ENCODE results near the gene COLQ. TPM values are rescaled to one million over a fixed set of nuclear protein-coding genes. Genes with fewer than 3 reads are reported as not detected.

The COLQ gene
- 0.25 to 0.53 TPM (median 0.29 TPM) in 5 replicates for total RNA-seq (2022; extraction: Qiagen RNA extraction)

GRCh38 chr3:15521573-15521965 lies at the start of gene COLQ:
TSS of gene COLQ (minus strand) at chr3:15521706. CDS start at chr3:15521625, 81 bp downstream.

DNA sequence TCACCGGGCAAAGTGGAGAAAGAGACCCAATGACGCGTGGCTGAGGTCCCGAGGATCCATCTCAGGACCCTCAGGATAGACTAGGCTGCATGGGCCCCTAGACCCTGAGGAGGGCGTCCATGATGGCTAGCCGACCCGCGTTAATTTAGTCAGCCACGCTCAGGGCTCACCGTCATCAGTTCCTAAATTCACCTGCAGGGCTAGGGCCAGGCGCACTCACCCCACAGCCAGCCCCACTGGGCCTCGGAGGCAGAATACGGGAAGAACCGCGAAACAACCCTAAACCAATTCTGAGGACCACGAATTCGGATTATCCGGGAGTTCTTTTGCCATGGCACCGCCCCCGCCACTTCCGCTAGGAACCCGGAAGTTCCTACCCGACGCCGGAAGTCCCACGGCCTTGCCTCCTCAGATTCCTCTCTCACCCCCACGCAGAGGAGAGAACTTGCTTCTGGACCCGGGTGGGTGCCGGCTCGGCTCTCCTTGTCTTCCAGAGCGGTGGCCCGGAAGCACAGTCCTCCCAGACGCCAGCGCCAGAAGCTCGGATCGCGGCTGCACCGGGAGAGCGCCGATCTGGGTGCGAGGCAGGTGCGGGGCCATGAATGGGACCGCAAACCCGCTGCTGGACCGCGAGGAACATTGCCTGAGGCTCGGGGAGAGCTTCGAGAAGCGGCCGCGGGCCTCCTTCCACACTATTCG lies 94.2 kb downstream of the COLQ start, which contains the start of the genes EAF1 and METTL6:
TSS of gene EAF1 (plus strand) at position 417 of the 699 bp plus-strand sequence. CDS start at position 599, 182 bp downstream.
TSS of gene METTL6 (minus strand) at position 363 of the 699 bp plus-strand sequence. CDS start 1,033 bp downstream, outside the sequence.

Other genes starting within 250 kb of the COLQ start
- gene SH3BP5, start 189.1 kb downstream of the COLQ start, total RNA-seq (2022; extraction: Qiagen RNA extraction): 15.4 to 18.8 TPM (median 15.7 TPM) in 5 replicates
- gene METTL6, start 94.2 kb downstream of the COLQ start, total RNA-seq (2022; extraction: Qiagen RNA extraction): 24.8 to 35.2 TPM (median 28.5 TPM) in 5 replicates
- gene EAF1, start 94.1 kb downstream of the COLQ start, total RNA-seq (2022; extraction: Qiagen RNA extraction): 13.1 to 18.4 TPM (median 15.7 TPM) in 5 replicates
- 22.1 to 28.6 TPM (median 24.4 TPM) in 5 replicates for gene HACL1, start 79.9 kb upstream of the COLQ start, total RNA-seq (2022; extraction: Qiagen RNA extraction)
- gene BTD, start 80.0 kb upstream of the COLQ start, total RNA-seq (2022; extraction: Qiagen RNA extraction): 14.7 to 18.3 TPM (median 16.8 TPM) in 5 replicates

All from A549 treated with Hydrocortisone at 1 μM for 4 hours (cell line).